Lower lobe of right lung (tissue), 2 donors: ENCODE measurements around the gene GREB1L. TPM values are rescaled to one million over a fixed set of nuclear protein-coding genes. Genes with fewer than 3 reads are reported as not detected.

Experiments used
- ATAC-seq, 2 donors: fragments of 200-7000 bp; cut with Tn5 transposase; one replicate each; pipeline ENCODE4 v1.9.1; 2020 to 2022; ENCODE audit warnings: mild to moderate bottlenecking in 2 of 2, moderate library complexity in 2 of 2
- DNase-seq: peaks from one replicate; pipeline ENCODE4 v3.0.0-alpha.2; 2020
- H3K27ac ChIP-seq: fragments of 200-600 bp; one replicate; pipeline ENCODE4 v1.8.0; 2022
- H3K27me3 ChIP-seq: fragments of 200-600 bp; one replicate; pipeline ENCODE4 v1.8.0; 2022; ENCODE audit warnings: low read depth
- H3K36me3 ChIP-seq: fragments of 200-600 bp; one replicate; pipeline ENCODE4 v1.8.0; 2022; ENCODE audit warnings: mild to moderate bottlenecking
- H3K4me1 ChIP-seq: fragments of 200-600 bp; one replicate; pipeline ENCODE4 v1.8.0; 2022
- H3K4me3 ChIP-seq: fragments of 200-600 bp; one replicate; pipeline ENCODE4 v1.8.0; 2022; ENCODE audit warnings: mild to moderate bottlenecking
- H3K9me3 ChIP-seq: fragments of 200-600 bp; one replicate; pipeline ENCODE4 v1.8.0; 2022
- intact Hi-C: fragments of 100-400 bp; cut with DNase I; formaldehyde crosslinking; loops from one replicate; pipeline ENCODE4 v1.11.0; 2022
- total RNA-seq: library from RNA; stranded (reverse); fragmentation: NEBNext Ultra II Directional; extraction: Animal tissue kit (Norgen Biotek cat#: 25700); gene quantifications from one replicate; pipeline ENCODE4 v1.2.1, GENCODE V29; 2021
- TF ChIP-seq, protein P1 (sequence below): fragments of 200-600 bp; IDR thresholded peaks from one replicate; pipeline ENCODE4 v1.8.0; 2022; ENCODE audit warnings: antibody characterized with exemption, mild to moderate bottlenecking
- donor health status: DM: no; HTN: yes; CAD: no; lungs with severe emphysema.

GREB1L gene
- total RNA-seq, 1 donor from 2014 or later, result 0.74 TPM

DNA sequence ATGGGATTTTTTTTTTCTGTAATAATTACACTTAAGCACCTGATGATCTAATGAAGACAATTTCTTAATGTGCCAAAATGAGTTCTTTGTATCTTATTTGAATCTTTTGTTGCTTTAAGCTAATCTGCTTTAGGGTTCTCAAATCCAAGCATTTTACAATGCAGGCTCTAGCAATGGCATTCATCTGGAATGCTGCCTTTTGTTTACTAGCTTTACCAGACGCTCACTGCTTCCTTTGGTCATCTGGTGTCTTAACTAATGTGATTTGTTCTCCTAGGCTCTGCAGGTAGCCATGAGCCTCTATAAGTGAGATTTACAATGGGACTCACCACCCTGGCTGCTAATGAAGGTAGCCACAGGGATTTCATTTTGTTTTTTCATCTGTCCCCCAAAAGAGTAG lies 100.3 kb downstream of the GREB1L start:
- Histone ChIP-seq H3K4me3 (no peak overlapping the region), H3K9me3 (no peaks in the 10 kb centered on the region), H3K36me3 (no peaks in the 10 kb centered on the region), H3K4me1 (no peaks in the 10 kb centered on the region), H3K27ac (no peak overlapping the region), H3K27me3 (no peaks in the 10 kb centered on the region)
- intact Hi-C loops, result no loop called here
- TF ChIP-seq, protein P1, sequence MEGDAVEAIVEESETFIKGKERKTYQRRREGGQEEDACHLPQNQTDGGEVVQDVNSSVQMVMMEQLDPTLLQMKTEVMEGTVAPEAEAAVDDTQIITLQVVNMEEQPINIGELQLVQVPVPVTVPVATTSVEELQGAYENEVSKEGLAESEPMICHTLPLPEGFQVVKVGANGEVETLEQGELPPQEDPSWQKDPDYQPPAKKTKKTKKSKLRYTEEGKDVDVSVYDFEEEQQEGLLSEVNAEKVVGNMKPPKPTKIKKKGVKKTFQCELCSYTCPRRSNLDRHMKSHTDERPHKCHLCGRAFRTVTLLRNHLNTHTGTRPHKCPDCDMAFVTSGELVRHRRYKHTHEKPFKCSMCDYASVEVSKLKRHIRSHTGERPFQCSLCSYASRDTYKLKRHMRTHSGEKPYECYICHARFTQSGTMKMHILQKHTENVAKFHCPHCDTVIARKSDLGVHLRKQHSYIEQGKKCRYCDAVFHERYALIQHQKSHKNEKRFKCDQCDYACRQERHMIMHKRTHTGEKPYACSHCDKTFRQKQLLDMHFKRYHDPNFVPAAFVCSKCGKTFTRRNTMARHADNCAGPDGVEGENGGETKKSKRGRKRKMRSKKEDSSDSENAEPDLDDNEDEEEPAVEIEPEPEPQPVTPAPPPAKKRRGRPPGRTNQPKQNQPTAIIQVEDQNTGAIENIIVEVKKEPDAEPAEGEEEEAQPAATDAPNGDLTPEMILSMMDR, result no peak
- no peak for ATAC-seq
- DNase-seq, result no peak

DNA sequence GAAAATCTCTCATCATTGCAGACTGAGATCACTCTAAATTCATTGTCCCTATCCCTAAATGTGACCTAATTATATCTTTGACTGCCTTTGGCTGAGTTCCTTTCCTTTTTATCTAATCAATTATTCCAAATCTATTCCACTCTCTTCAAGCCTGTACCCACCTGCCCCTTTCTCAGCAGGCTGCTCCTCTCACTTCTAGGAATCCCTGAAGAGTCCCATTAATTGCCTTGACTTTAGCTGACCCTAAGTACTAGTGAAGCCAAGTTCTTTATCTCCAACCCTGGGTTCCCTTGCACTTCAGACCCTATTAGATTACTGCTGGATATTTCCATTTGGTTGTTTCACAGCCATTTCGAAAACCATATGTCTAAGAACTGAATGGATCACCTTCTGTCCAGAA lies 102.8 kb downstream of the GREB1L start:
- TF ChIP-seq, protein P1, result no peak
- H3K27ac ChIP-seq, result no peak overlapping the region
- no peaks in the 10 kb centered on the region for H3K27me3 ChIP-seq
- H3K9me3 ChIP-seq, result no peaks in the 10 kb centered on the region
- H3K4me3 ChIP-seq, result no peak overlapping the region
- DNase-seq (no peak), ATAC-seq (no peak)
- no peaks in the 10 kb centered on the region for H3K4me1 ChIP-seq
- no peaks in the 10 kb centered on the region for H3K36me3 ChIP-seq
- intact Hi-C loops, result no loop called here

DNA sequence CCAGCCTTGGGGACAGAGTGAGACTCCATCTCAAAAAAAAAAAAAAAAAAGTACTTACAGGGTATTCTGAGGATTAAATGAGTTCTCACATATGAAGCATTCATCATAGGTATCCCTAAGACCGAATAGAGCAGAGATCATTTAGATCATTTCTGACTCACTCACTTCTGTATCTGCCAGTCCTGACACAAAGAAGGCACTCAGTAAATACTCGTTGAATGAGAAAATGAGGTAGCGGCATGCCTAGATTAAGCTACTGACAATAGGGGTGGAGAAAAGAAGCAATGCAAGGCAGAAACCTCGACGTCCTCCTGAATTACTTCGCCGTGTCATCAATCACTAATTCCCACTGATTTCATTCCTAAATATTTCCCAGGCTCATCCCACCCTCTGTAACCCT lies 103.8 kb downstream of the GREB1L start:
- no peak overlapping the region for H3K27ac ChIP-seq
- H3K4me1 ChIP-seq, result no peaks in the 10 kb centered on the region
- ATAC-seq, result no peak
- H3K27me3 ChIP-seq, result no peaks in the 10 kb centered on the region
- no peaks in the 10 kb centered on the region for H3K9me3 ChIP-seq
- no peaks in the 10 kb centered on the region for H3K36me3 ChIP-seq
- no peak overlapping the region for H3K4me3 ChIP-seq
- TF ChIP-seq, protein P1, result no peak
- intact Hi-C loops, result no loop called here
- no peak for DNase-seq

DNA sequence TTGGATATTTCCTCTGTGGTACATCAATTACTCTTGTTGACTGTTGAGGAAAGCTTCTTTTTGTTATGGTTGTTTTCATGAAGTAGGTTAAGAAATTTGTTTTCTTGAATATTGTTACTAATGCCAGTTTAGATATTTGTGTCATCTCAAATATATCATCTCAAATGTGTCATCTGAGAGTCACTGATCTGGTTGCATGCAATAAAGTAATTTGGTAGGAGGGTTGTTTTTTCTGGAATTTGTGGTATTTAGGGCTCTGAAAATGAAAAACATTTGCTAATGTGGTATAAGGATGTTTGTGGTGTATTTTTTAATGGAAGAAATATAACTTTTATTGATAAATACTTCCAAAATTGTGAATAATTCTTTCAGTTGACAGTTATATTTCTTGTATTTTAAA lies 117.7 kb downstream of the GREB1L start:
- Histone ChIP-seq H3K27me3 (no peaks in the 10 kb centered on the region), H3K9me3 (no peaks in the 10 kb centered on the region), H3K4me1 (no peaks in the 10 kb centered on the region), H3K36me3 (no peaks in the 10 kb centered on the region), H3K27ac (no peak overlapping the region), H3K4me3 (no peak overlapping the region)
- TF ChIP-seq, protein P1, result no peak
- ATAC-seq, result no peak
- no peak for DNase-seq
- intact Hi-C loops, result no loop called here

DNA sequence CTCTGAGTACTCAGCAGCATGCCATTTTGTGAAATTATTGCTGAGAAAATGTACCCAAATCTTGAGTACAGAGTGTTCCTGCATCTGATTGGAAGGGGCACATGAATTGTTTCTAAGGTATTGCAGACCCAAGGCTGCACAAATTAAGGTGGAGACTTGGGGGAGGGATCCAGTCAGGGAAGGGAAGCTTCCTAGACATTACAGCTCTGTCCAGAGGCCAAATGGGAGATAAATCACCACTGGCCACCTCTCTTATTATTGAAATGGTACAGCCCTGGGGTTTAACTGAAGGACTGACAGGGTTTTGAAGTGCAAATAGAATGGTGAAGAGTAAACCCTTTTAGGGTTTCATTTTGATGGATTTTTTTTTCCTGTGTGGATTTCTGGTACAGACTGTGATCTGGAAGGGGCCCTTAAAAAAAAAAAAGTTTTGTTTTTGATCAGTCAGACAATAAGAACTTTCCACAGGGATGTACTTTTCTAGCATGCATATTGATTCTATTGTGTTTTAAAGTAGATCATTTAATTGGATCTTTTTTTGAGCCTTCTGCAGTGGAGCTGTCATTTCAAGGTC lies 119.4 kb downstream of the GREB1L start:
- intact Hi-C loops, result no loop called here
- no peaks in the 10 kb centered on the region for H3K27me3 ChIP-seq
- no peak overlapping the region for H3K27ac ChIP-seq
- DNase-seq (no peak), ATAC-seq (no peak)
- TF ChIP-seq, protein P1, result no peak
- H3K4me1 ChIP-seq, result no peaks in the 10 kb centered on the region
- H3K4me3 ChIP-seq, result no peak overlapping the region
- H3K36me3 ChIP-seq, result no peaks in the 10 kb centered on the region
- H3K9me3 ChIP-seq, result no peaks in the 10 kb centered on the region

DNA sequence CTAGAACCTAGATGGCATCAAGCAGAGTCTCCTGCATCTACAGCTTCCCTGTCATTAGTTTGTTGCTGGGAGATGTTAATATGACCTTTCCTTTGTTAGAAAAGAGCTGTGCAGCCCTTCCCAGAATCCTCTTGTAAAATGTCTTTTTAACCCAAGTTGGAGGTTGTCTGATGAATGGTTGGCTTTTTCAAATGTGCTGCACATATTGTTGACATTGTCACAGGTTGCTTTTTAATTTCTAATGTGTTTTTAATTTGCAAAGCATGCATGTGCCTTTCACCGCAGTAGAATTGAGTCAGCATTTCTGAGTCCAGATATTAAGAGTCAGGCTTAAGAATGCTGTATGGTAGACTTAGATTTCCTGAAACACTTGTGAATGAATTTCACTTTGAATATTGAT lies 120.8 kb downstream of the GREB1L start:
- Histone ChIP-seq H3K4me1 (no peaks in the 10 kb centered on the region), H3K9me3 (no peaks in the 10 kb centered on the region), H3K4me3 (no peak overlapping the region), H3K36me3 (no peaks in the 10 kb centered on the region), H3K27me3 (no peaks in the 10 kb centered on the region), H3K27ac (no peak overlapping the region)
- intact Hi-C loops, result no loop called here
- TF ChIP-seq, protein P1, result no peak
- DNase-seq (no peak), ATAC-seq (no peak)
